Bone marrow (tissue), 2 donors: ENCODE data around the gene TMEM62.
A peak's percentile ranks its signal among the peaks of the same experiment; 100 is the strongest.
"Not testable (repeated sequence)": the region's sequence is repeated elsewhere in the genome, so short reads cannot be mapped to it uniquely, and the experiment has no call there.

Experiments
- DNase-seq, 2 donors: peaks; one replicate each; lab custom pipeline; 2025; lab: John Stamatoyannopoulos, UW

The TMEM62 gene

GRCh38 chr15:43121863-43122262 is 11.5 kb upstream of the TMEM62 start:
- DNase-seq: no peak

- no peak for DNase-seq
Observed at GRCh38 chr15:43125100-43125661, 8.2 kb upstream of the TMEM62 start.

GRCh38 chr15:43126356-43126755 is 7.0 kb upstream of the TMEM62 start:
- DNase-seq: no peak

GRCh38 chr15:43127752-43128151 is 5.6 kb upstream of the TMEM62 start:
- peak in 1 of 2 donors; percentile 67 for DNase-seq

GRCh38 chr15:43128174-43128979 is 5.0 kb upstream of the TMEM62 start:
- not testable (repeated sequence) for DNase-seq

GRCh38 chr15:43128980-43129335 is 4.4 kb upstream of the TMEM62 start:
- no peak for DNase-seq

GRCh38 chr15:43132830-43133429 is 456 bp upstream of the TMEM62 start:
- no peak for DNase-seq

GRCh38 chr15:43134157-43134635 is 810 bp downstream of the TMEM62 start:
- DNase-seq: no peak

- no peak for DNase-seq
Observed at GRCh38 chr15:43135351-43135750, 2.0 kb downstream of the TMEM62 start.

- no peak for DNase-seq
Observed at GRCh38 chr15:43143203-43143941, 10.0 kb downstream of the TMEM62 start.

GRCh38 chr15:43144512-43144911 is 11.1 kb downstream of the TMEM62 start:
- no peak for DNase-seq

- no peak for DNase-seq
Observed at GRCh38 chr15:43146184-43146583, 12.8 kb downstream of the TMEM62 start.

- no peak for DNase-seq
Observed at GRCh38 chr15:43150191-43150929, 17.0 kb downstream of the TMEM62 start.

- no peak for DNase-seq
Observed at GRCh38 chr15:43151688-43152087, 18.3 kb downstream of the TMEM62 start.

GRCh38 chr15:43153269-43153668 is 19.9 kb downstream of the TMEM62 start:
- peak in 1 of 2 donors; percentile 39 for DNase-seq

- DNase-seq: no peak
Observed at GRCh38 chr15:43165801-43166325, 32.5 kb downstream of the TMEM62 start.

- DNase-seq: not testable (repeated sequence)
Observed at GRCh38 chr15:43167261-43167660, 33.9 kb downstream of the TMEM62 start.

GRCh38 chr15:43168192-43169107 is 35.1 kb downstream of the TMEM62 start:
- no peak for DNase-seq

- DNase-seq: no peak
Observed at GRCh38 chr15:43169888-43170287, 36.5 kb downstream of the TMEM62 start.

- DNase-seq: not testable (repeated sequence)
Observed at GRCh38 chr15:43175656-43176309, 42.4 kb downstream of the TMEM62 start.
